IMR-90 (cell line): ENCODE measurements around the gene CRACDL. TPM values are rescaled to one million over a fixed set of nuclear protein-coding genes. Genes with fewer than 3 reads are reported as not detected.

ENCODE experiments used
- ATAC-seq: fragments of 200-7000 bp; cut with Tn5 transposase; 2 replicates; pipeline ENCODE4 v1.9.1; 2020; ENCODE audit warnings: low read depth, mild to moderate bottlenecking, moderate library complexity
- BruUV-seq: library from RNA; stranded (reverse); fragments of 400-500 nt; replicated peaks from 2 replicates; lab custom pipeline; 2021; lab: Mats Ljungman, UMichigan
- CTCF ChIA-PET: fragments of 300-600 bp; formaldehyde crosslinking; extraction: SDS; loops from one replicate; lab custom pipeline; 2021; ENCODE audit warnings: antibody characterized with exemption; lab: Yijun Ruan, JAX
- POLR2A ChIA-PET: fragments of 300-600 bp; sonication (Branson Sonifier 250); formaldehyde crosslinking; loops from one replicate; lab custom pipeline; 2022; ENCODE audit warnings: antibody characterized with exemption; ENCODE audit not compliant: unreplicated experiment; lab: Charles Lee
- DNase-seq: peaks from one replicate; pipeline ENCODE4 v3.0.0; 2013
- H2AFZ ChIP-seq: replicated peaks from 2 replicates; pipeline ENCODE3; 2013; ENCODE audit warnings: low read length, mild to moderate bottlenecking; ENCODE audit not compliant: poor library complexity
- H2AK5ac ChIP-seq: 2 replicates; pipeline ENCODE4 v1.6.1; 2013; ENCODE audit warnings: low read depth, low read length, inconsistent platforms
- H2AK9ac ChIP-seq: replicated peaks from 2 replicates; pipeline ENCODE3; 2013; ENCODE audit warnings: mild to moderate bottlenecking, low read depth, low read length, moderate library complexity; ENCODE audit not compliant: poor library complexity
- H2BK120ac ChIP-seq: 2 replicates; pipeline ENCODE4 v1.6.1; 2013; ENCODE audit warnings: low read depth, low read length, inconsistent platforms
- H2BK15ac ChIP-seq: 3 replicates; pipeline ENCODE4 v1.6.1; 2013; ENCODE audit warnings: low read depth, low read length, inconsistent platforms
- H2BK20ac ChIP-seq: 2 replicates; pipeline ENCODE4 v1.6.1; 2013; ENCODE audit warnings: low read depth, mild to moderate bottlenecking, inconsistent platforms, low read length, moderate library complexity
- H2BK5ac ChIP-seq: 2 replicates; pipeline ENCODE4 v1.6.1; 2013; ENCODE audit warnings: mild to moderate bottlenecking, low read depth, low read length, inconsistent platforms; ENCODE audit not compliant: poor library complexity, severe bottlenecking
- H3K14ac ChIP-seq: replicated peaks from 2 replicates; pipeline ENCODE4 v1.6.1; 2013; ENCODE audit warnings: low read depth, low read length, inconsistent platforms
- H3K18ac ChIP-seq: 2 replicates; pipeline ENCODE4 v1.6.1; 2013; ENCODE audit warnings: low read depth, low read length, control low read depth
- H3K23ac ChIP-seq: 2 replicates; pipeline ENCODE4 v1.6.1; 2013; ENCODE audit warnings: low read depth, low read length, inconsistent platforms
- H3K27ac ChIP-seq: 2 replicates; pipeline ENCODE4 v1.5.1; 2013; ENCODE audit warnings: mild to moderate bottlenecking, control low read depth, low read length; ENCODE audit not compliant: insufficient read depth
- H3K27me3 ChIP-seq: 2 replicates; pipeline ENCODE4 v1.6.1; 2013; ENCODE audit warnings: low read length; ENCODE audit not compliant: control insufficient read depth, insufficient read depth
- H3K36me3 ChIP-seq: 2 replicates; pipeline ENCODE4 v1.6.1; 2013; ENCODE audit warnings: low read length, mixed read lengths; ENCODE audit not compliant: control insufficient read depth, insufficient read depth
- H3K4ac ChIP-seq: 2 replicates; pipeline ENCODE4 v1.6.1; 2013; ENCODE audit warnings: low read depth, low read length, inconsistent platforms
- H3K4me1 ChIP-seq: 2 replicates; pipeline ENCODE4 v1.6.1; 2013; ENCODE audit warnings: low read length, mixed read lengths; ENCODE audit not compliant: control insufficient read depth, insufficient read depth
- H3K4me2 ChIP-seq: 2 replicates; pipeline ENCODE4 v1.6.1; 2013; ENCODE audit warnings: low read depth, mild to moderate bottlenecking, control low read depth, low read length, moderate library complexity
- H3K4me3 ChIP-seq: 2 replicates; pipeline ENCODE4 v1.5.1; 2013; ENCODE audit warnings: low read depth, mild to moderate bottlenecking, control low read depth, low read length, moderate library complexity; ENCODE audit not compliant: insufficient read depth
- H3K56ac ChIP-seq: 2 replicates; pipeline ENCODE4 v1.6.1; 2013; ENCODE audit warnings: low read length, inconsistent platforms; ENCODE audit not compliant: insufficient read depth; ENCODE audit errors: extremely low read depth
- H3K79me1 ChIP-seq, 2 experiments: 2 replicates each; pipeline ENCODE4 v1.6.1; 2013; ENCODE audit warnings: low read length in 2 of 2, inconsistent platforms in 1 of 2, low read depth in 1 of 2
- H3K9ac ChIP-seq: 2 replicates; pipeline ENCODE4 v1.6.1; 2013; ENCODE audit warnings: low read depth, low read length, control low read depth
- H3K9me1 ChIP-seq: 2 replicates; pipeline ENCODE4 v1.6.1; 2013; ENCODE audit warnings: low read length, inconsistent platforms; ENCODE audit not compliant: insufficient read depth
- H3K9me3 ChIP-seq: 2 replicates; pipeline ENCODE4 v1.6.1; 2013; ENCODE audit warnings: low read length; ENCODE audit not compliant: control insufficient read depth, insufficient read depth
- H4K20me1 ChIP-seq: 2 replicates; pipeline ENCODE4 v1.6.1; 2013; ENCODE audit warnings: low read length, inconsistent platforms; ENCODE audit not compliant: insufficient read depth
- H4K5ac ChIP-seq: 2 replicates; pipeline ENCODE4 v1.6.1; 2013; ENCODE audit warnings: mild to moderate bottlenecking, low read depth, low read length, control low read depth
- H4K8ac ChIP-seq, 2 experiments: 2 replicates each; pipeline ENCODE4 v1.6.1; 2013; ENCODE audit warnings: low read depth in 2 of 2, low read length in 2 of 2, control low read depth in 1 of 2, inconsistent platforms in 1 of 2
- H4K91ac ChIP-seq: 2 replicates; pipeline ENCODE4 v1.6.1; 2013; ENCODE audit warnings: low read depth, low read length, inconsistent platforms; ENCODE audit not compliant: insufficient read depth
- ELK1 ChIP-seq: fragments of 150-350 bp; IDR thresholded peaks from 2 replicates; pipeline ENCODE4 v1.6.1; 2016; ENCODE audit warnings: low read depth, mild to moderate bottlenecking, low read length, moderate library complexity, borderline replicate concordance
- NFE2L2 ChIP-seq: fragments of 150-350 bp; IDR thresholded peaks from 2 replicates; pipeline ENCODE4 v1.6.1; 2016; ENCODE audit warnings: low read depth, mild to moderate bottlenecking, low read length
- RAD21 ChIP-seq: IDR thresholded peaks from 2 replicates; pipeline ENCODE4 v1.6.1; 2012; ENCODE audit warnings: low read length, improper control_type of control experiment
- RCOR1 ChIP-seq: IDR thresholded peaks from 2 replicates; pipeline ENCODE4 v1.6.1; 2012; ENCODE audit warnings: mild to moderate bottlenecking, low read length, improper control_type of control experiment; ENCODE audit not compliant: insufficient replicate concordance
- WGBS, 2 experiments: methylation state at CpG; one replicate each; pipeline versions ENCODE4 v1.1.5 to v1.1.7; 2013; ENCODE audit warnings: missing lambda C conversion rate in 2 of 2; ENCODE audit not compliant: insufficient read length in 1 of 2; ENCODE audit errors: extremely low coverage in 2 of 2; 5-methylcytosine and 5-hydroxymethylcytosine counted together
- dilution Hi-C: fragments of 300-500 bp; cut with HindIII; formaldehyde crosslinking; loops from one replicate; pipeline ENCODE4 v1.14.3; 2018; ENCODE audit warnings: low sequenced_read_pairs; ENCODE audit not compliant: unreplicated experiment
- in situ Hi-C: fragments of 300-500 bp; cut with MboI; formaldehyde crosslinking; loops from 3 replicates; pipeline ENCODE4 v1.14.3; 2019; ENCODE audit warnings: low sequenced_read_pairs, inconsistent platforms, mixed read lengths
- intact Hi-C: fragments of 100-400 bp; cut with micrococcal nuclease; formaldehyde crosslinking; loops from 2 replicates; pipeline ENCODE4 v1.10.0; 2022
- polyA plus RNA-seq, 3 experiments: library from polyadenylated mRNA; depleted of rRNA; stranded (reverse); fragments of >200 nt; gene quantifications; 2 replicates each; pipeline ENCODE4 v1.2.3, GENCODE V29; 2012; ENCODE audit warnings: low replicate concordance in 1 of 3
- total RNA-seq: library from RNA; depleted of rRNA; stranded (reverse); fragments of >200 nt; gene quantifications from 2 replicates; pipeline ENCODE4 v1.2.3, GENCODE V29; 2012

Gene CRACDL
- total and polyA plus RNA-seq, 2 of the 4 experiments (the other 2 are of a cell fraction) = not detected

GRCh38 chr2:98816281-98816680, 119.7 kb downstream of the CRACDL start:
- Histone ChIP-seq H3K27ac (no peak overlapping the region), H3K9me3 (no peaks in the 10 kb centered on the region), H2AK5ac (no peak overlapping the region), H2BK120ac (no peak overlapping the region), H3K4me2 (no peak overlapping the region), H3K23ac (no peak overlapping the region), H3K4ac (no peak overlapping the region), H3K4me3 (no peak overlapping the region), H3K36me3 (no peaks in the 10 kb centered on the region), H4K8ac (no peak overlapping the region), H3K9me1 (no peaks in the 10 kb centered on the region; the same call in 1 of the 2 replicates), H2BK5ac (no peak overlapping the region), H4K91ac (no peak overlapping the region), H3K4me1 (no peaks in the 10 kb centered on the region), H3K18ac (no peak overlapping the region), H3K79me1 (no peaks in the 10 kb centered on the region), H3K56ac (no peak overlapping the region), H3K14ac (no peak overlapping the region), H2AK9ac (no peak overlapping the region), H2BK20ac (no peak overlapping the region), H4K5ac (no peak overlapping the region), H4K20me1 (no peaks in the 10 kb centered on the region), H3K9ac (no peak overlapping the region), H2BK15ac (no peak overlapping the region), H3K27me3 (peaks cover 6% of the 10 kb centered on the region), H2AFZ (no peak overlapping the region)
- ChIA-PET POLR2A (no interaction called here), CTCF (no interaction called here)
- ATAC-seq (no peak), DNase-seq (no peak)
- TF ChIP-seq RAD21 (no peak), NFE2L2 (no peak), RCOR1 (no peak), ELK1 (no peak)
- intact Hi-C loops = no loop called here
- WGBS, 2 experiments = 40% methylated on average over 2 of the region's 3 CpGs; no CpG with 5 or more reads in 1 of the 2 experiments
- in situ Hi-C loops = no loop called here
- dilution Hi-C loops = no loop called here
- no TSS peak for BruUV-seq
